ENCODE results near the gene H2BW2.
"Not testable (repeated sequence)": the region's sequence is repeated elsewhere in the genome, so short reads cannot be mapped to it uniquely, and the experiment has no call there.

The H2BW2 gene

DNA sequence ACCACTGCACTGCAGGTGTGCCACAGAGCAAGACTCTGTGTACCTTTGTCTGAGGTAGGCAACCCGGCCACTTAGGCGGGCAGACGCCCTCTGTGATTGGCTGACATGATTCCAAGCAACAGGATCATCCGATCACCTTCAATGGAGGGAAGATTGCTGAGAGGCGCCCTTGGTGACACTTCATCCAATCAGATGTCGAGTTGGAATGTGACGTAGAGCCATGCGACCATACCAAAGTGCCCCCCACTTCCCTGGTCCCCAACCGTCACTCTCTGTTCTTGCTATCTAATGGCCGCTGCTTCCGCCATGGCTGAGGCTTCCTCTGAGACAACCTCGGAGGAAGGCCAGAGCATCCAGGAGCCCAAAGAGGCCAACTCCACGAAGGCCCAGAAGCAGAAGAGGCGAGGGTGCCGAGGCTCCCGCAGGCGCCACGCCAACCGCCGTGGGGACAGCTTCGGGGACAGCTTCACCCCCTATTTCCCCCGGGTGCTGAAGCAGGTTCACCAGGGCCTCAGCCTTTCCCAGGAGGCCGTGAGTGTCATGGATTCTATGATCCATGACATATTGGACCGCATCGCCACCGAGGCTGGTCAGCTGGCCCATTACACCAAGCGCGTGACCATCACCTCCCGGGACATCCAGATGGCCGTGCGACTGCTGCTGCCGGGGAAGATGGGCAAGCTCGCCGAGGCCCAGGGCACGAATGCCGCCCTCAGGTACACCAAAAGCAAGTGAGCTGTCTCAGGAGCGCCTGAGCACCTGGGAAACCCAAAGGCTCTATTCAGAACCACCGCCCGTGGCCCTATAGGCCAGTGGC, at the start of gene H2BW2:
Gene H2BW2, plus strand, starts transcription at position 268 of the 817 bp plus-strand sequence. Its CDS starts 39 bp downstream, at position 307.
- Histone ChIP-seq H3K9me3 (ENCODE audit: control insufficient read depth in 1 of 2, low read length in 2 of 2) (no peaks in the 10 kb centered on the region), H3K27ac (ENCODE audit: low read length) (no peak within 1 kb of the TSS), H3K4me1 (ENCODE audit: control insufficient read depth in 1 of 2, insufficient read depth in 2 of 2, low read length in 2 of 2) (no peaks in the 10 kb centered on the region), H3K4me3 (ENCODE audit: low read depth in 1 of 2, low read length in 2 of 2) (no peak within 1 kb of the TSS), H3K36me3 (ENCODE audit: control insufficient read depth in 1 of 2, insufficient read depth in 2 of 2, low read length in 2 of 2) (no peaks in the 10 kb centered on the region), H3K27me3 (ENCODE audit: low read depth, low read length) (no peaks in the 10 kb centered on the region)

DNA sequence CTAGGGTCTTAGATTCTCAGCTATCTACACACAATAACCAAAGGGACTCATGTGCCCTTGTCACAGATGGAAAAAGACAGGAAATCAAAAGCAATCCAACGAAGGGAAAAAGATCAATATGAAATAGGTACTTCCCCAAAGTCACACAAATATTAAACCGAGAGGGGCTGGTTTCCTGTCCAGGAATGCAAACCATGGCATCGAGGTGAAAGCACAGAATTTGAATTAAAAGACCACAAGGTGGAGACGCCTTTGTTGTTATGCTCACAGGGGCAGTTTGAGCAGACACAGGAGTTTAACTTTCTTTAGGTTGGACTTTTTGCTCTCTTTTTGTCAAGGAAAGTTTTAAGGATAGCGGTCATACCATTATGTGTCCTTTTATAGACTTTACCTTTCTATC, 40.5 kb upstream of the H2BW2 start:
- H3K27me3 ChIP-seq (ENCODE audit: low read depth, low read length) = no peaks in the 10 kb centered on the region
- no peaks in the 10 kb centered on the region for H3K36me3 ChIP-seq (ENCODE audit: control insufficient read depth in 1 of 2, insufficient read depth in 2 of 2, low read length in 2 of 2)
- H3K4me3 ChIP-seq (ENCODE audit: low read depth in 1 of 2, low read length in 2 of 2) = no peak overlapping the region
- H3K27ac ChIP-seq (ENCODE audit: low read length) = no peak overlapping the region
- no peaks in the 10 kb centered on the region for H3K9me3 ChIP-seq (ENCODE audit: control insufficient read depth in 1 of 2, low read length in 2 of 2)
- H3K4me1 ChIP-seq (ENCODE audit: control insufficient read depth in 1 of 2, insufficient read depth in 2 of 2, low read length in 2 of 2) = no peaks in the 10 kb centered on the region

DNA sequence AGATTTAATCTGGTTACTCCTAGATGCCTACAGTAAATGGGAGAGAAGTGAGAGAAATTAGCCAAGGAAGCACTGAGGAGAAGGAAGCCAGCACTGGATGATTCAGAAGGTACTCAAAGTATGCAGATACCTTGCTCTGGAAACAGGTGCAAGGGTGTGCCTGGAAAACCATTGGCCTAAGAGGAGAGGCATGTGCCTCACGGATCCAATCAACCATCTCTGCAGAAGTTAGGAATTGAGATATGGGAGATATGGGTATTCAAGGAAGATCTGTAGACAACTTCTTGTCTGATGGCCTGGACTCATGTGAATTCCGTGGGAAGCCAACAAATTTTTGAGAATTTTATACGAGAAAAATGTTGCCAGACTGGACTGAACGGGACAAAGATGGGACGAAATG, 30.9 kb upstream of the H2BW2 start:
- Histone ChIP-seq H3K4me3 (ENCODE audit: low read depth in 1 of 2, low read length in 2 of 2) (no peak overlapping the region), H3K9me3 (ENCODE audit: control insufficient read depth in 1 of 2, low read length in 2 of 2) (no peaks in the 10 kb centered on the region), H3K27me3 (ENCODE audit: low read depth, low read length) (no peaks in the 10 kb centered on the region), H3K4me1 (ENCODE audit: control insufficient read depth in 1 of 2, insufficient read depth in 2 of 2, low read length in 2 of 2) (no peaks in the 10 kb centered on the region), H3K27ac (ENCODE audit: low read length) (no peak overlapping the region), H3K36me3 (ENCODE audit: control insufficient read depth in 1 of 2, insufficient read depth in 2 of 2, low read length in 2 of 2) (no peaks in the 10 kb centered on the region)

- Histone ChIP-seq H3K4me3 (ENCODE audit: low read depth in 1 of 2, low read length in 2 of 2) (no peak overlapping the region), H3K36me3 (ENCODE audit: control insufficient read depth in 1 of 2, insufficient read depth in 2 of 2, low read length in 2 of 2) (no peaks in the 10 kb centered on the region), H3K9me3 (ENCODE audit: control insufficient read depth in 1 of 2, low read length in 2 of 2) (no peaks in the 10 kb centered on the region), H3K27me3 (ENCODE audit: low read depth, low read length) (no peaks in the 10 kb centered on the region), H3K27ac (ENCODE audit: low read length) (no peak overlapping the region), H3K4me1 (ENCODE audit: control insufficient read depth in 1 of 2, insufficient read depth in 2 of 2, low read length in 2 of 2) (no peaks in the 10 kb centered on the region)
Observed at GRCh38 chrX:104013158-104013557, 26.6 kb upstream of the H2BW2 start.

GRCh38 chrX:104013606-104014005, 26.1 kb upstream of the H2BW2 start, which contains the start of gene H2BW1:
H2BW1 (minus strand) TSS chrX:104013708; CDS start chrX:104013576, 132 bp downstream.
- Histone ChIP-seq H3K27me3 (ENCODE audit: low read depth, low read length) (no peaks in the 10 kb centered on the region), H3K36me3 (ENCODE audit: control insufficient read depth in 1 of 2, insufficient read depth in 2 of 2, low read length in 2 of 2) (no peaks in the 10 kb centered on the region), H3K4me3 (ENCODE audit: low read depth in 1 of 2, low read length in 2 of 2) (no peak within 1 kb of the TSS), H3K4me1 (ENCODE audit: control insufficient read depth in 1 of 2, insufficient read depth in 2 of 2, low read length in 2 of 2) (no peaks in the 10 kb centered on the region), H3K9me3 (ENCODE audit: control insufficient read depth in 1 of 2, low read length in 2 of 2) (no peaks in the 10 kb centered on the region), H3K27ac (ENCODE audit: low read length) (no peak within 1 kb of the TSS)

GRCh38 chrX:104015576-104015975, 24.2 kb upstream of the H2BW2 start:
- H3K36me3 ChIP-seq (ENCODE audit: control insufficient read depth in 1 of 2, insufficient read depth in 2 of 2, low read length in 2 of 2); H3K4me3 ChIP-seq (ENCODE audit: low read depth in 1 of 2, low read length in 2 of 2); H3K4me1 ChIP-seq (ENCODE audit: control insufficient read depth in 1 of 2, insufficient read depth in 2 of 2, low read length in 2 of 2); H3K9me3 ChIP-seq (ENCODE audit: control insufficient read depth in 1 of 2, low read length in 2 of 2); H3K27ac ChIP-seq (ENCODE audit: low read length); H3K27me3 ChIP-seq (ENCODE audit: low read depth, low read length): not testable (repeated sequence)

- Histone ChIP-seq H3K9me3 (ENCODE audit: control insufficient read depth in 1 of 2, low read length in 2 of 2) (no peaks in the 10 kb centered on the region), H3K4me3 (ENCODE audit: low read depth in 1 of 2, low read length in 2 of 2) (no peak overlapping the region), H3K4me1 (ENCODE audit: control insufficient read depth in 1 of 2, insufficient read depth in 2 of 2, low read length in 2 of 2) (no peaks in the 10 kb centered on the region), H3K36me3 (ENCODE audit: control insufficient read depth in 1 of 2, insufficient read depth in 2 of 2, low read length in 2 of 2) (no peaks in the 10 kb centered on the region), H3K27me3 (ENCODE audit: low read depth, low read length) (no peaks in the 10 kb centered on the region), H3K27ac (ENCODE audit: low read length) (no peak overlapping the region)
Observed at GRCh38 chrX:104018126-104018525, 21.6 kb upstream of the H2BW2 start.

DNA sequence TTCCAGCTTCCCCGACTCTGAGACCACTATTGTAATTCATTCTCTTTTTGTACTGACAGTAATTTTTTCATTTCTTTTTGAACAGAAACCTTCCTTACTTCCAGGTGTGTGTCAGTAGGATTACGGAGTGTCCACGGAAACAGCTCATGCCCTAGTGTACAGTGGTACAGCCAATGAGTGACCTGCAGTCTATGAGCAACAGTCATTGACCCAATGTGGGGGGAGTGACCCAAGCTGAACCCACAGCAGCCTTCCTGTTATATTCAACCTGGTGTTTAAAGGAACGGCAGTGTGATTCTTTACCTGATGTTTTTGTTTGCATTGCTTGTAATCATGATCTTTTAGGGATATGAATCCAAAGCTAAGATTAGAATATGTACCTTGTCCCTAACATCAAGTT, 1.2 kb downstream of the H2BW2 start:
- Histone ChIP-seq H3K36me3 (ENCODE audit: control insufficient read depth in 1 of 2, insufficient read depth in 2 of 2, low read length in 2 of 2) (no peaks in the 10 kb centered on the region), H3K27ac (ENCODE audit: low read length) (no peak overlapping the region), H3K4me1 (ENCODE audit: control insufficient read depth in 1 of 2, insufficient read depth in 2 of 2, low read length in 2 of 2) (no peaks in the 10 kb centered on the region), H3K4me3 (ENCODE audit: low read depth in 1 of 2, low read length in 2 of 2) (no peak overlapping the region), H3K27me3 (ENCODE audit: low read depth, low read length) (no peaks in the 10 kb centered on the region), H3K9me3 (ENCODE audit: control insufficient read depth in 1 of 2, low read length in 2 of 2) (no peaks in the 10 kb centered on the region)

DNA sequence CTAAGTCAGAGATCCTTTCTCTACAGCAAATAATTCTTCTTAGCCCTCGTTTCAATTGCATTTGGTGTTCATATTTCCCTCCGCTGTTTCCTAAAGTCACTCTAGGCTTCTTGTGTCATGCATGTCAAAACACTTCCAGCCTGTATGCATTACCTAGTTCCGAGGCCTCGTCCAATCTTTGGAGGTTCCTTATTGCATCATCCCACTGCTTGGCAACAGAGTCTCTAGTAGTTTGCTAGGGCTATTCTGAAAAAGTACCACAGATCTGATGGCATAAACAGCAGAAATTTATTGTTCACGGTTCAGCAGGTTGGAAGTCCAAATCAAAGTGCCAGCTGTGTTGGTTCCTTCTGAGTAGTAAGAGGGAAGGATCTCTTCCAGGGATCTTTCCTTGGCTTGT, 5.9 kb downstream of the H2BW2 start:
- Histone ChIP-seq H3K36me3 (ENCODE audit: control insufficient read depth in 1 of 2, insufficient read depth in 2 of 2, low read length in 2 of 2) (no peaks in the 10 kb centered on the region), H3K4me3 (ENCODE audit: low read depth in 1 of 2, low read length in 2 of 2) (no peak overlapping the region), H3K27me3 (ENCODE audit: low read depth, low read length) (no peaks in the 10 kb centered on the region), H3K4me1 (ENCODE audit: control insufficient read depth in 1 of 2, insufficient read depth in 2 of 2, low read length in 2 of 2) (no peaks in the 10 kb centered on the region), H3K9me3 (ENCODE audit: control insufficient read depth in 1 of 2, low read length in 2 of 2) (no peaks in the 10 kb centered on the region), H3K27ac (ENCODE audit: low read length) (no peak overlapping the region)

GRCh38 chrX:104047171-104047570, 7.4 kb downstream of the H2BW2 start:
- H3K9me3 ChIP-seq (ENCODE audit: control insufficient read depth in 1 of 2, low read length in 2 of 2) = no peaks in the 10 kb centered on the region
- no peak overlapping the region for H3K4me3 ChIP-seq (ENCODE audit: low read depth in 1 of 2, low read length in 2 of 2)
- H3K27ac ChIP-seq (ENCODE audit: low read length) = no peak overlapping the region
- no peaks in the 10 kb centered on the region for H3K36me3 ChIP-seq (ENCODE audit: control insufficient read depth in 1 of 2, insufficient read depth in 2 of 2, low read length in 2 of 2)
- H3K4me1 ChIP-seq (ENCODE audit: control insufficient read depth in 1 of 2, insufficient read depth in 2 of 2, low read length in 2 of 2) = no peaks in the 10 kb centered on the region
- no peaks in the 10 kb centered on the region for H3K27me3 ChIP-seq (ENCODE audit: low read depth, low read length)

GRCh38 chrX:104054956-104055355, 15.2 kb downstream of the H2BW2 start:
- H3K27ac ChIP-seq (ENCODE audit: low read length); H3K4me1 ChIP-seq (ENCODE audit: control insufficient read depth in 1 of 2, insufficient read depth in 2 of 2, low read length in 2 of 2); H3K9me3 ChIP-seq (ENCODE audit: control insufficient read depth in 1 of 2, low read length in 2 of 2); H3K27me3 ChIP-seq (ENCODE audit: low read depth, low read length); H3K36me3 ChIP-seq (ENCODE audit: control insufficient read depth in 1 of 2, insufficient read depth in 2 of 2, low read length in 2 of 2); H3K4me3 ChIP-seq (ENCODE audit: low read depth in 1 of 2, low read length in 2 of 2): not testable (repeated sequence)

GRCh38 chrX:104062636-104063035, 22.9 kb downstream of the H2BW2 start:
- not testable (repeated sequence) for H3K27me3 ChIP-seq (ENCODE audit: low read depth, low read length); H3K4me1 ChIP-seq (ENCODE audit: control insufficient read depth in 1 of 2, insufficient read depth in 2 of 2, low read length in 2 of 2); H3K27ac ChIP-seq (ENCODE audit: low read length); H3K4me3 ChIP-seq (ENCODE audit: low read depth in 1 of 2, low read length in 2 of 2); H3K36me3 ChIP-seq (ENCODE audit: control insufficient read depth in 1 of 2, insufficient read depth in 2 of 2, low read length in 2 of 2); H3K9me3 ChIP-seq (ENCODE audit: control insufficient read depth in 1 of 2, low read length in 2 of 2)
